Measurements from ENCODE around the gene TRIB2.

TRIB2 gene

DNA sequence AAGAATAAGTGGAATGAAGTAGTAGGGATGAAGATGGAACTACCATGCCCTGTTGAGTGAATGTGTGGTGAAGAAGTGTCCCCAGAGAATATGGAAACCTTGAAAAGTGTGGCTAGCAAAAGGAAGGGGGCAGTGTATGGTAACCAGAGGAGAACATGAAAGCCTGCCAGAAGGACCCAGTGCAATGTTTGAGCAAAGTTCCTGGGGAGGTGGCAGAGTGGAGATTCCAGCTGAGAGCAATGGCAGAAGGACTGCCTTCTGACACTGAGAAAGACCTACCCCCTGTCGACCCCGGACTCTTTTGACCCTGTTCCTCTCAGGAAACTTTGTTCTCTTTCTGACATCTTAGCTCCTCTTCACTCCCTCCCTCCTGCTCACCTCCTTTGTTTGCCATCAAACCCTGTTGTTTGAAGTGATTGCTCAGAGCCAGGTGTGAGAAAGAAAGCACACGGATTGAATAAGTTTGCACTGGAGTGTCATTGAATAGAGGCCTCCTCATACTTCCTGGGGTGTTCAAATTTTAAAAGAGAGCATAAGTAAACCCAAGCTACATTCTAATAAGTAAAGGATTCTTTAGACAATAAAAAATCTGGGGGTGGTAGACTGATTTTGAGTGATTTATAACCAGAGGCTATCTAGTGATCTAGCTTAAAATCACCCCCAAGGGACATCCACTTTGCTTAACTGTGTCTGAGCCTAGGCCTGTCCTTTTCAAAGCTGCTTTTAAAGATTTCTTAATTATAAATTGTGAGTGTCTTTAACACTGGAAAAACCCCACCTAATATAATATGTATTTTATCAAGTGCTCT lies 57.1 kb downstream of the TRIB2 start:
- peaks cover 32% of the 10 kb centered on the region for H3K4me1 ChIP-seq (ENCODE audit: insufficient read depth, low read length)
- H3K27ac ChIP-seq (ENCODE audit: low read length), result no peak overlapping the region
- H3K9ac ChIP-seq (ENCODE audit: low read depth, low read length), result no peak overlapping the region
- peaks cover 59% of the 10 kb centered on the region for H3K27me3 ChIP-seq (ENCODE audit: insufficient read depth, low read length)
- H3K36me3 ChIP-seq (ENCODE audit: insufficient read depth, low read depth, low read length), result no peaks in the 10 kb centered on the region
- no peak overlapping the region for H3K4me3 ChIP-seq (ENCODE audit: low read length)
- no peaks in the 10 kb centered on the region; the same call in 1 of the 2 replicates for H3K9me3 ChIP-seq (ENCODE audit: insufficient read depth, low read depth, low read length)

- Histone ChIP-seq H3K36me3 (ENCODE audit: insufficient read depth, low read depth, low read length) (no peaks in the 10 kb centered on the region), H3K4me3 (ENCODE audit: low read length) (no peak overlapping the region), H3K27me3 (ENCODE audit: insufficient read depth, low read length) (peaks cover 59% of the 10 kb centered on the region), H3K9ac (ENCODE audit: low read depth, low read length) (no peak overlapping the region), H3K9me3 (ENCODE audit: insufficient read depth, low read depth, low read length) (no peaks in the 10 kb centered on the region; the same call in 1 of the 2 replicates), H3K27ac (ENCODE audit: low read length) (no peak overlapping the region), H3K4me1 (ENCODE audit: insufficient read depth, low read length) (peaks cover 28% of the 10 kb centered on the region)
These were observed 57.6 kb downstream of the TRIB2 start for GRCh38 chr2:12774395-12774727.

- H3K4me3 ChIP-seq (ENCODE audit: low read length), result no peak overlapping the region
- H3K9ac ChIP-seq (ENCODE audit: low read depth, low read length), result no peak overlapping the region
- no peaks in the 10 kb centered on the region for H3K36me3 ChIP-seq (ENCODE audit: insufficient read depth, low read depth, low read length)
- no peaks in the 10 kb centered on the region; the same call in 1 of the 2 replicates for H3K9me3 ChIP-seq (ENCODE audit: insufficient read depth, low read depth, low read length)
- H3K27ac ChIP-seq (ENCODE audit: low read length), result no peak overlapping the region
- peaks cover 10% of the 10 kb centered on the region; the same call in 1 of the 2 replicates for H3K4me1 ChIP-seq (ENCODE audit: insufficient read depth, low read length)
- H3K27me3 ChIP-seq (ENCODE audit: insufficient read depth, low read length), result peaks cover 58% of the 10 kb centered on the region
These were observed 59.8 kb downstream of the TRIB2 start for GRCh38 chr2:12776521-12776961.

GRCh38 chr2:12778369-12778768 lies 61.6 kb downstream of the TRIB2 start:
- Histone ChIP-seq H3K27ac (ENCODE audit: low read length) (no peak overlapping the region), H3K9me3 (ENCODE audit: insufficient read depth, low read depth, low read length) (no peaks in the 10 kb centered on the region; the same call in 1 of the 2 replicates), H3K27me3 (ENCODE audit: insufficient read depth, low read length) (peaks cover 64% of the 10 kb centered on the region), H3K4me1 (ENCODE audit: insufficient read depth, low read length) (peaks cover 9% of the 10 kb centered on the region; the same call in 1 of the 2 replicates), H3K4me3 (ENCODE audit: low read length) (no peak overlapping the region), H3K9ac (ENCODE audit: low read depth, low read length) (no peak overlapping the region), H3K36me3 (ENCODE audit: insufficient read depth, low read depth, low read length) (no peaks in the 10 kb centered on the region)

GRCh38 chr2:12778811-12779579 lies 62.3 kb downstream of the TRIB2 start:
- Histone ChIP-seq H3K4me3 (ENCODE audit: low read length) (no peak overlapping the region), H3K27ac (ENCODE audit: low read length) (no peak overlapping the region), H3K4me1 (ENCODE audit: insufficient read depth, low read length) (peaks cover 4% of the 10 kb centered on the region; the same call in 1 of the 2 replicates), H3K27me3 (ENCODE audit: insufficient read depth, low read length) (peaks cover 64% of the 10 kb centered on the region), H3K9me3 (ENCODE audit: insufficient read depth, low read depth, low read length) (no peaks in the 10 kb centered on the region; the same call in 1 of the 2 replicates), H3K9ac (ENCODE audit: low read depth, low read length) (no peak overlapping the region), H3K36me3 (ENCODE audit: insufficient read depth, low read depth, low read length) (no peaks in the 10 kb centered on the region)

DNA sequence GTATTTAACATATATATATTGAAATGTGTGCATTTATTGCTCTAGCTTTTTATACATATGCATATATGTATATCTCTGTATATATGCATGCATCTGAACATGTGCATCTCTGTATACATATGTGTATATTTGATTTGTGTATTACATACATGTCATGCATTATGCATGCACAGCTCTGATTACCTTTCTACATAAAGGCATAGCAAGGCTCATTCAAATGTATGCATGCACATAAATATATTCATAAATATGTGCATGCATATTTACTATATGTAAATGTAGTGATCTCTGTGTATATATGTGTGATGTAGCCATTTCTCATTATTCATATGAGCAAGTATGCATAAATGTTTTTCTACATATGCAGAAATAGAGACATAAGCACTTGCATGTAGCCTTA lies 64.6 kb downstream of the TRIB2 start:
- Histone ChIP-seq H3K36me3 (ENCODE audit: insufficient read depth, low read depth, low read length) (no peaks in the 10 kb centered on the region), H3K9ac (ENCODE audit: low read depth, low read length) (no peak overlapping the region), H3K9me3 (ENCODE audit: insufficient read depth, low read depth, low read length) (no peaks in the 10 kb centered on the region; the same call in 1 of the 2 replicates), H3K4me3 (ENCODE audit: low read length) (no peak overlapping the region), H3K27ac (ENCODE audit: low read length) (no peak overlapping the region), H3K4me1 (ENCODE audit: insufficient read depth, low read length) (no peaks in the 10 kb centered on the region), H3K27me3 (ENCODE audit: insufficient read depth, low read length) (peaks cover 45% of the 10 kb centered on the region)

- Histone ChIP-seq H3K9me3 (ENCODE audit: insufficient read depth, low read depth, low read length) (no peaks in the 10 kb centered on the region; the same call in 1 of the 2 replicates), H3K4me1 (ENCODE audit: insufficient read depth, low read length) (no peaks in the 10 kb centered on the region), H3K27ac (ENCODE audit: low read length) (no peak overlapping the region), H3K4me3 (ENCODE audit: low read length) (no peak overlapping the region), H3K9ac (ENCODE audit: low read depth, low read length) (no peak overlapping the region), H3K36me3 (ENCODE audit: insufficient read depth, low read depth, low read length) (no peaks in the 10 kb centered on the region), H3K27me3 (ENCODE audit: insufficient read depth, low read length) (no peaks in the 10 kb centered on the region)
These were observed 71.4 kb downstream of the TRIB2 start for GRCh38 chr2:12787891-12788801.

DNA sequence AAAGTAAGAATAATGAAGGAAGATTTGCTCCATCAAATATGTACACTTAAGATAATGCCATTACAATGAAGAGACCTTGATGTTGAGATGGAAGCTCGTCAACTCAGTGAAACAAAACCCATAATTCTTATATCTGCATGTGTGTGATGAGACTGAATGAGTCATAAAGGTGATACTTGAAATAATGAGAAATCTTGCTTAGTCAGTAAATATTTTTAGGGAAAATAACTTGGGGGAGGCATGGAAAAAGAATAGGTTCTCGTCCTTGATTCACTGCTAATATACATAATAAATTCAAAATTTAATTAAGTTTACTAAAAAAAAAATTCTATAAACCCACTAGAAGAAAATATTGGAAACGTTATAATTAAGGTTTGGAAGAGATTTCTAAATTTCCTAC lies 75.2 kb downstream of the TRIB2 start:
- no peak overlapping the region for H3K4me3 ChIP-seq (ENCODE audit: low read length)

More for the DNA sequence above, 75.2 kb downstream of the TRIB2 start:
- Histone ChIP-seq H3K27me3 (ENCODE audit: insufficient read depth, low read length) (no peaks in the 10 kb centered on the region), H3K9ac (ENCODE audit: low read depth, low read length) (no peak overlapping the region), H3K9me3 (ENCODE audit: insufficient read depth, low read depth, low read length) (no peaks in the 10 kb centered on the region), H3K27ac (ENCODE audit: low read length) (no peak overlapping the region), H3K4me1 (ENCODE audit: insufficient read depth, low read length) (no peaks in the 10 kb centered on the region), H3K36me3 (ENCODE audit: insufficient read depth, low read depth, low read length) (no peaks in the 10 kb centered on the region)
